Measurements from ENCODE around the gene CCNT2.

The CCNT2 gene

DNA sequence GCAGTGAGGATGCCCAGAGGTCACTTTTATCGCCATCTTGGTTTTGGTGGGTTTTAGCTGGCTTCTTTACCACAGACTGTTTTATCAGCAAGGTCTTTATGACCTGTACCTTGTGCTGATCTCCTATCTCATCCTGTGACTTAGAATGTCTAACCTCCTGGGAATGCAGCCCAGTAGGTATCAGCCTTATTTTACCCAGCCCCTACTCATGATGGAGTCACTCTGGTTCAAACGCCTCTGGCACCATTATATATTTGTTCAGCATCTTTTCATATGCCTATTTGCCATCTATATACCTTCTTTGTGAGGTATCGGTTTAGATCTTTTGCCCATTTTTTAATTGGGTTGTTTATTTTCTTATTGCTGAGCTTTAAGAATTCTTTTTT, 7.2 kb upstream of the CCNT2 start:
- Histone ChIP-seq H3K4me1 (no peaks in the 10 kb centered on the region), H3K27me3 (no peaks in the 10 kb centered on the region), H3K36me3 (no peaks in the 10 kb centered on the region), H3K4me3 (no peak overlapping the region), H3K27ac (no peak overlapping the region), H3K9me3 (peaks cover 0 to 5% (median 0%) of the 10 kb centered on the region in 3 donors)
- TF ChIP-seq, protein P1, sequence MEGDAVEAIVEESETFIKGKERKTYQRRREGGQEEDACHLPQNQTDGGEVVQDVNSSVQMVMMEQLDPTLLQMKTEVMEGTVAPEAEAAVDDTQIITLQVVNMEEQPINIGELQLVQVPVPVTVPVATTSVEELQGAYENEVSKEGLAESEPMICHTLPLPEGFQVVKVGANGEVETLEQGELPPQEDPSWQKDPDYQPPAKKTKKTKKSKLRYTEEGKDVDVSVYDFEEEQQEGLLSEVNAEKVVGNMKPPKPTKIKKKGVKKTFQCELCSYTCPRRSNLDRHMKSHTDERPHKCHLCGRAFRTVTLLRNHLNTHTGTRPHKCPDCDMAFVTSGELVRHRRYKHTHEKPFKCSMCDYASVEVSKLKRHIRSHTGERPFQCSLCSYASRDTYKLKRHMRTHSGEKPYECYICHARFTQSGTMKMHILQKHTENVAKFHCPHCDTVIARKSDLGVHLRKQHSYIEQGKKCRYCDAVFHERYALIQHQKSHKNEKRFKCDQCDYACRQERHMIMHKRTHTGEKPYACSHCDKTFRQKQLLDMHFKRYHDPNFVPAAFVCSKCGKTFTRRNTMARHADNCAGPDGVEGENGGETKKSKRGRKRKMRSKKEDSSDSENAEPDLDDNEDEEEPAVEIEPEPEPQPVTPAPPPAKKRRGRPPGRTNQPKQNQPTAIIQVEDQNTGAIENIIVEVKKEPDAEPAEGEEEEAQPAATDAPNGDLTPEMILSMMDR (IDR thresholded peaks at IDR 0.05): no peak
- DNase-seq: no peak
- intact Hi-C loops (cut with DNase I; ENCODE audit: low total_unique reads): no loop called here

DNA sequence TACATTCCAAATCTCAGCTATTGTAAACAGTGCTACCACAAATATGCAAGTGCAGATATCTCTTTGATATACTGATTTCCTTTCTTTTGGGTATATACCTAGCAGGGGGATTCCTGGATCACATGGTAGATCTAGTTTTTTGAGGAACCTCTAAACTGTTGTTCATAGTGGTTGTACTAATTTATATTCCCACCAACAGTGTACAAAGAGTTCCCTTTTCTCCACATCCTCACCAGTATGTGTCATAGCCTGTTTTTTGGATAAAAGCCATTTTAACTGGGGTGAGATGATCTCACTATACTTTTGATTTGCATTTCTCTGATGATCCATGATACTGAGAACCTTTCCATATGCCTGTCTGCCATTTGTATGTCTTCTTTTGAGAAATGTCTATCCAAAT, 6.3 kb upstream of the CCNT2 start:
- Histone ChIP-seq H3K4me1 (peaks cover 0 to 4% (median 3%) of the 10 kb centered on the region in 4 donors), H3K27ac (no peak overlapping the region), H3K4me3 (no peak overlapping the region), H3K9me3 (peaks cover 0 to 5% (median 0%) of the 10 kb centered on the region in 3 donors), H3K36me3 (no peaks in the 10 kb centered on the region), H3K27me3 (no peaks in the 10 kb centered on the region)
- DNase-seq: no peak
- TF ChIP-seq, protein P1 (IDR thresholded peaks at IDR 0.05): no peak
- intact Hi-C loops (cut with DNase I; ENCODE audit: low total_unique reads): no loop called here

DNA sequence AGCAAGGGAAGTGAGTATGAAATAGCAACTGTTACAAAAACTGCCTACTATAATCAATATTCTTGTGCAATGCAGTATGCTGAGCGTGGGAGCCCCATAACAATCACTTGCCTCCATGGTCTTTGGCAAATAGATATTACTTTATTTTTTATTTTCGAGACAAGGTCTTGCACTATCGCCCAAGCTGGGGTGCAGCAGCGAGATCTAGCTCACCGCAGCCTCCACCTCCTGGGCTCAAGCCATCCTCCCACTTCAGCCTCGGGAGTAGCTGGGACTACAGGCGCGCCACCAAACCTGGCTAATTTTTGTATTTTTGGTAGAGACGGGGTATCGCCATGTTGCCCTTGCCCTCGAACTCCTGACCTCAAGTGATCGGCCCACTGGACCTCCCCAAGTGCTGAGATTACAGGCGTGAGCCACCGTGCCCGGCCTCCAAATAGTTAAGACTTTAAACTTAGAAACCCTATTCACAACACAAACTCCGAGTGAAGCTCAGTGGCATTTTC, 1.2 kb upstream of the CCNT2 start:
- Histone ChIP-seq H3K9me3 (no peaks in the 10 kb centered on the region), H3K4me3 (peak overlapping the region; percentile 78 to 95), H3K36me3 (no peaks in the 10 kb centered on the region), H3K27me3 (no peaks in the 10 kb centered on the region), H3K27ac (peak overlapping the region; percentile 93 to 98), H3K4me1 (peaks cover 0 to 36% (median 21%) of the 10 kb centered on the region in 4 donors)
- peak in 1 of 2 donors; percentile 23 for DNase-seq
- TF ChIP-seq, protein P1 (IDR thresholded peaks at IDR 0.05): no peak
- intact Hi-C loops (cut with DNase I; ENCODE audit: low total_unique reads): loop anchor here (5.0 kb wide), 1 partner anchor 615 kb away; the partner anchor contains the start of genes R3HDM1 and ZRANB3

DNA sequence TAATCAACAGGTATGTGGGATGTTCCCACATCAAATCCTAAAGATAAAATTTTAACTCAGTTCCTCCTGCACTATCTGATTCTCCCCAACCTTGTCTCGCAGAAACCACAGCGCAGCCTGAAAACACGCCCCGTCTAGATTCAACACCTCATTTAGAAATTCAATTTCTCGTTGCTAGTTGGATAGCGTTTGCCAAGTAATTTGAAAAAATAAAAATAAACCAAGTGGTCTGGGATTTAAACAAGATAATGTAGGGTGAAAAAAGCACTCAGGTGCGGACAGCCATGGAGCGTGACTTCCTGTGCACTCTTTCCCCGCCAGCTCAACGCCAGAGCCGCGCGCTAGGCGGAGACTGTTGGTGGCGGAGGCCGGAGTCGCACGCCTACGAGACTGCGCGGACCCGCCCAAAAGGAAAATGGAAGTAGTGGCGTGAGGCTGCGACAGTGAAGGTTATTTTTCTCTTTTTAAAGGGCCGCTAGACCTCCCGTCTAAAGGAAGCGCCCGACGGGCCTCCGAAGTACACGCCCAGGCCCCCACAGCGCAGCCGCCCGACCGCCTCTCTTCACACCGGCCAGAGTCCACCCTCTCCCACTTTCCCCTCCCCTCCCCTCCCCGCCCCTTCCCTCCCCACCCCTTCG, 615 bp upstream of the CCNT2 start:
- H3K27me3 ChIP-seq: no peaks in the 10 kb centered on the region
- no peaks in the 10 kb centered on the region for H3K9me3 ChIP-seq
- intact Hi-C loops (cut with DNase I; ENCODE audit: low total_unique reads): loop anchor here (2.0 to 5.0 kb wide), 2 partner anchors 614 to 825 kb away; partner anchors contain the start of genes R3HDM1 and ZRANB3
- DNase-seq: no peak
- H3K4me3 ChIP-seq: peak overlapping the region; percentile 78 to 95
- peaks cover 0 to 41% (median 22%) of the 10 kb centered on the region in 4 donors for H3K4me1 ChIP-seq
- peak overlapping the region; percentile 93 to 98 for H3K27ac ChIP-seq
- no peaks in the 10 kb centered on the region for H3K36me3 ChIP-seq
- TF ChIP-seq, protein P1 (IDR thresholded peaks at IDR 0.05): peak; percentile 30 to 40

DNA sequence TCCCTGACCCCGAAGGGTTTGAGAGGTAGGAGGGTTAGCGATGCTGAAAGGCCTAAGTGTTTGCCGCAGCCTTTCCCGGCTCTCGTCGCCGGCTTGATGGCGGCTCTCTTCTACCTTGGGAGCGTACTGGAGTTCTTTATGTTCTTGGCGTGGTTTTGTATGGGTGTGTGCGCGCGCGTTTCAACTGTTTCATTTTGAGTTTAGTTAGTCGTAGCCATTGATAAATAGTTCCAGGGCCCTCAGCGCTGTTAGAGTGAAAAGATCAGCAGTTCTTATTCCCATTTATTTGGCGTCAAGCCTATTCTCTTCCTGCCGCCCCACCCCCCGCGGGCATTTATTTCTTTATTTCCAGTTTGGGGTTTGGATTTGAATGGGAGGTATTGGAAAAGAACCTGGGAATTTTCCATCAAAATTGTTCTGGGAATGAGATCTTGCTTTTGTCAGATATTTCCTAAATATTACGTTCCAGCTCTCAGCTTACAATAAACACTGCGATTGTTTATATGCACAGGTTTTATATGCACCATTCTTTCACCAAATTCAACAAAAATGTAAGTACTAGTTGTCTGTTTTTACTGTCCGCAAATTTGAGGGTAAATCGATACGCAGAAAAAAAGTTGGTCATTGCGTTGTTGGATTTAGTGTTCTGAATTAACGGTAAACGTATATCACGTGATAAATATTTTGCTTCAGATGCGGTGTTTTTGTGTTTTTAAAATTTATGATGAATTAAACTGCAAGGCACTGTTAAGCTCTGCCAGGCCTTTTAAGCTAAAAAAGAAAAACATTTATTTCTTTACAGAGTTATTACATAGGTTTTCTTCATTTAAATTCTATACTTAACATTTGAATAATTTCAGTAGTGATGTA, 954 bp downstream of the CCNT2 start:
- peak overlapping the region; percentile 78 to 95 for H3K4me3 ChIP-seq
- TF ChIP-seq, protein P1 (IDR thresholded peaks at IDR 0.05): no peak
- peak overlapping the region; percentile 93 to 98 for H3K27ac ChIP-seq
- intact Hi-C loops (cut with DNase I; ENCODE audit: low total_unique reads): loop anchor here (2.0 to 10.0 kb wide), 3 partner anchors 135 to 823 kb away; partner anchors contain the start of genes R3HDM1, RAB3GAP1 and ZRANB3
- no peaks in the 10 kb centered on the region for H3K9me3 ChIP-seq
- DNase-seq: no peak
- peaks cover 0 to 53% (median 25%) of the 10 kb centered on the region in 4 donors for H3K4me1 ChIP-seq
- no peaks in the 10 kb centered on the region for H3K27me3 ChIP-seq
- no peaks in the 10 kb centered on the region for H3K36me3 ChIP-seq
